Loucy (cell line): Measurements from ENCODE around the gene DIABLO.
A peak's percentile ranks its signal among the peaks of the same experiment; 100 is the strongest.

Source experiments
- EZH2phosphoT487 ChIP-seq: fragments of 200-600 bp; IDR thresholded peaks from 2 replicates; pipeline ENCODE4 v1.6.1; 2018; ENCODE audit warnings: antibody characterized with exemption, mild to moderate bottlenecking, moderate library complexity, borderline replicate concordance
- TF ChIP-seq, protein P1 (sequence below): fragments of 200-600 bp; sonication (generic); conservative IDR thresholded peaks from 2 replicates; pipeline ENCODE4 v1.5.1; 2014; ENCODE audit warnings: mild to moderate bottlenecking, antibody characterized with exemption, low read length

DNA sequence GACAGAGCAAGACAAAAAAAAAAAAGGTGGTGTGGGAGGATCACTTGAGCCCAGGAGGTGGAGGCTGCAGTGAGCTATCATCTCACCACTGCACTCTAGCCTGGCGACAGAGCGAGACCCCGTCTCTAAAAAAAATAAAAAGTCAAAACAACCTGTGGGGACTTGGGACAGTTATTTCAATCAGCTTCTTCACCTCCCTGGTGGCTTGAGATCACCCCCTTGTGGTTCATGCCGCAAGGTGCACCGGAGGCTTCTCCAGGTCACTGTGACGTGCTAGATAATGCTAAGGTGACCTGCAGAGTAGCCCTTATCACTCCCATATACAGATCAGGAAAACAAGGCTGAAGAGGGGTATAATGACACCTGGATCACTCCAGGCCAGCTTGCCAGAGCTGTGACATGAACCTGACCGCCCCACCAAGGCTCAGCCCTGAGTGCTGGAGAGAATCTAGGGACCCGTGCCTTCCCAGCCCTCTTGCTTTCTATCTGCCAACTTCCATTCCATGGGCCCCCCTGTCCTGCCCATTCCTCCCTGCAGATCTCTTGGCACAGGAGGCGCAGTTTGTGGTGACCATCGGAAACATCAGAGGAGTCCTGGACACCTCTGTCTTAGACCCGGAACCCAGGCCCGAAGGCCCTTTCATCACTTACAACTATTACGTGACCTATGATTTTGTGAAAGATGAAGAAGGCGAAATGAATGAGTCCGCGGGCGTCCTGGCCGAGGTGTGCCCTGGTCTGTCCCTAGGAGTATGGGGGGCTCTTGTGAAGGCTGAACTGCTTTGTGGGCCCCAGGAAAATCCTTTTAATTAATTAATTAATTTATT lies 34.8 kb downstream of the DIABLO start:
- TF ChIP-seq, protein P1, sequence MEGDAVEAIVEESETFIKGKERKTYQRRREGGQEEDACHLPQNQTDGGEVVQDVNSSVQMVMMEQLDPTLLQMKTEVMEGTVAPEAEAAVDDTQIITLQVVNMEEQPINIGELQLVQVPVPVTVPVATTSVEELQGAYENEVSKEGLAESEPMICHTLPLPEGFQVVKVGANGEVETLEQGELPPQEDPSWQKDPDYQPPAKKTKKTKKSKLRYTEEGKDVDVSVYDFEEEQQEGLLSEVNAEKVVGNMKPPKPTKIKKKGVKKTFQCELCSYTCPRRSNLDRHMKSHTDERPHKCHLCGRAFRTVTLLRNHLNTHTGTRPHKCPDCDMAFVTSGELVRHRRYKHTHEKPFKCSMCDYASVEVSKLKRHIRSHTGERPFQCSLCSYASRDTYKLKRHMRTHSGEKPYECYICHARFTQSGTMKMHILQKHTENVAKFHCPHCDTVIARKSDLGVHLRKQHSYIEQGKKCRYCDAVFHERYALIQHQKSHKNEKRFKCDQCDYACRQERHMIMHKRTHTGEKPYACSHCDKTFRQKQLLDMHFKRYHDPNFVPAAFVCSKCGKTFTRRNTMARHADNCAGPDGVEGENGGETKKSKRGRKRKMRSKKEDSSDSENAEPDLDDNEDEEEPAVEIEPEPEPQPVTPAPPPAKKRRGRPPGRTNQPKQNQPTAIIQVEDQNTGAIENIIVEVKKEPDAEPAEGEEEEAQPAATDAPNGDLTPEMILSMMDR, result peak; percentile 86
- no peak for TF ChIP-seq EZH2phosphoT487
